Measurements from ENCODE around the gene UBAP1L. TPM values are rescaled to one million over a fixed set of nuclear protein-coding genes. Genes with fewer than 3 reads are reported as not detected.
"Not testable (repeated sequence)": the region's sequence is repeated elsewhere in the genome, so short reads cannot be mapped to it uniquely, and the experiment has no call there.

The UBAP1L gene
- polyA plus RNA-seq, 3 donors from 2014 or later: 0.26 to 0.53 (median 0.43) TPM

DNA sequence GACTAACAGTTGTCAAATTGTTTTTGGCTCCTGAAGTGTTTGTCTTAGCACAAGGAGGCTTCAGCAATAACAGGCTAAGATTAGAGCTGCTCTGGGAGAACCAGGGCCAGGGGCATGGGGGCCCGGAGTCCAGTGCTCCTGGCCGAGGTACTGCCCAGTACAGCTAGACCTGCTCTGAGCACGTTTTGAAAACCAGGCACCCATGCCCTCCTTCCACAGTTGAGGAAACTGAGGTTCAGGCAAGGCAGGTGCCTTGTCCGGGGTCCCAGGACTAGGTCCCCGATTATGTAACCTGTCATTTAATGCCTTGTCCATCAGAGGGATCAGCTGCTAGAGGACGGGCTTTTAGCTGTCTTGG lies 19.3 kb downstream of the UBAP1L start:
- H3K4me3 Mint-ChIP-seq: no peak overlapping the region
- no peak for DNase-seq
- no peaks in the 10 kb centered on the region for H3K27me3 Mint-ChIP-seq (ENCODE audit: low read depth in 3 of 3)
- no peaks in the 10 kb centered on the region for H3K9me3 Mint-ChIP-seq
- H3K27ac Mint-ChIP-seq: no peak overlapping the region
- peaks cover 4 to 16% (median 13%) of the 10 kb centered on the region in 3 donors for H3K36me3 Mint-ChIP-seq
- no peaks in the 10 kb centered on the region for H3K4me1 Mint-ChIP-seq

DNA sequence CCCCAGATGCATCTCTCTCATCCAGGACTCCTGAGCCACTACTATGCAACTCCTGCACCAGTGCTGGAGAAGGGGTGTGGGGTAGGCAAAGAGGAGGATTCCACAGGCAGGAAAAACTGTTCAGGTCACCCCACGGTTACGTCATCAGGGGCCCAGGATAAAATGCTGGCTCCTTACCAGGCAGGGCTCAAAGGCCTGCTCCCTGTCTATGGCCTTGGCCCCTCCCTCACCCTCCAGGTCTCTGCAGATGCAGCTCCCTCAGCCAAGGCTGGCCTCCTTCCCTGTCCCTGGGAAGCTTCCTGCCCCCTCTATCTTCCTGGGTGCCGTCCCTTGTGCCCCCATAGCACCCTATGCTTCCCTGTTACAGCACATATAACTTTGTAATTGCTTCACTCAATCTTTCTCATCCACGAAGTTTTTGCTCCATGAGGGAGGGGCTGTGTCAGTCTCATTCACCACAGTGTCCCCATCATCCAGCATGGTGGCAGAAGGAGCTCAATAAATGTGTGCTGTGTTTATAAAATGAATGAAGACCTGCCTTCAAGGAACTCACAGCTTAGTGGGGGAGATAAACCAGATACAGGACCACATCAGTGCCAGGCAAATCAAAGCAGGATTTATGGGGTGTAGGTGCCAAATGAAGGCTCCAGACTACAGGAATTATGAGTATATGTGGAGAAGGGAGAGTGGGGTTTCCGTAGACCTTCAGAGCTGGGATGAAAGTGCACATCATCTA lies 19.8 kb downstream of the UBAP1L start:
- peaks cover 4 to 13% (median 12%) of the 10 kb centered on the region in 3 donors for H3K36me3 Mint-ChIP-seq
- no peak overlapping the region for H3K27ac Mint-ChIP-seq
- H3K27me3 Mint-ChIP-seq (ENCODE audit: low read depth in 3 of 3): no peaks in the 10 kb centered on the region
- no peaks in the 10 kb centered on the region for H3K4me1 Mint-ChIP-seq
- no peak overlapping the region for H3K4me3 Mint-ChIP-seq
- DNase-seq: no peak
- no peaks in the 10 kb centered on the region for H3K9me3 Mint-ChIP-seq

DNA sequence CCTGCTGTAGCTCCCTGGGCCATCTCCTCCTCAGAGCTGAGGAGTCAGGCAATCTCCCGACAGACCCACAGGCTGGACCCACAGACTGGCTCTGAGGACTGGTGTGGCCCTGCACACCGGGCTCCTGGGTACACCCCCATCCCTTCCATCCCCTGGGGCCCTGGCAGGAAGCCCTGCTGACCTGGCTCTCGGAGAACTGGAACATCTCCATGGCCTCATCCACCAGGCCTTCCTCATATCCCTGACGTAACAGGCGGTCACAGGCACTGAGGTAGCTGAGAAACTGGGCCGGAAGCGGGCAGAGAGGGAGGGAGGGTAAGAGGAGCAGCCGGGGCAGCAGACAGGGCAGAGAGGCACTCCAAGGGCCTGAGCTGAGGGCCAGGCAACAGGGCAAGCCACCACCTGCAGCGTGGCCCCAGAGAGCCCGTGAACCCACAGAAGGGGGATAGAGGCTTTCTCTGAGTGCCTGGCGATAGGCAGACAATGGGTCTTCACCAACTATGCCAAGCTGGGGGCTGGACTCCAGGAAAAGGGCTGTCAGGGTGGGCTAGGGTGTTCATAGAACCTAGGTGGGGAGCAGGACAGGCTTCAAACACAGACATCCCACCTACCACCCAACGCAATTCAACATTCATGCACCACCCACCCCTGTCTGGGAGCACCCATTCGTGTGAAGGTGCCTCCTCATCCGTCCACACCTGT lies 20.6 kb downstream of the UBAP1L start:
- no peak for DNase-seq
- no peaks in the 10 kb centered on the region for H3K27me3 Mint-ChIP-seq (ENCODE audit: low read depth in 3 of 3)
- no peak overlapping the region for H3K4me3 Mint-ChIP-seq
- no peaks in the 10 kb centered on the region for H3K9me3 Mint-ChIP-seq
- no peaks in the 10 kb centered on the region for H3K4me1 Mint-ChIP-seq
- H3K27ac Mint-ChIP-seq: no peak overlapping the region
- H3K36me3 Mint-ChIP-seq: peaks cover 4 to 13% (median 12%) of the 10 kb centered on the region in 3 donors

DNA sequence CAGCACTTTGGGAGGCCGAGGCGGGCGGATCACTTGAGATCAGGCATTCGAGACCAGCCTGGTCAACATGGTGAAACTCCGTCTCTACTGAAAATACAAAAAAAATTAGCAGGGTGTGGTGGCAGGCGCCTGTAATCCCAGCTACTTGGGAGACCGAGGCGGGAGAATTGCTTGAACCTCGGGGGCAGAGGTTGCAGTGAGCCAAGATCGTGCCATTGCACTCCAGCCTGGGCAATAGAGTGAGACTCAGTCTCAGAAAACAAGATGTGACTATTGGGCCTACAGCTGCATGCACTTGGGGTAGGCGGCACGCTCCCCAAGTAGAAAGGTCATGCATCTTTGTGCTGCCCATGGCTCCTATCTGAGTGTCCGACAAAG lies 21.2 kb downstream of the UBAP1L start:
- not testable (repeated sequence) for H3K36me3 Mint-ChIP-seq; H3K27me3 Mint-ChIP-seq (ENCODE audit: low read depth in 3 of 3); H3K4me1 Mint-ChIP-seq; H3K4me3 Mint-ChIP-seq; DNase-seq; H3K9me3 Mint-ChIP-seq; H3K27ac Mint-ChIP-seq

DNA sequence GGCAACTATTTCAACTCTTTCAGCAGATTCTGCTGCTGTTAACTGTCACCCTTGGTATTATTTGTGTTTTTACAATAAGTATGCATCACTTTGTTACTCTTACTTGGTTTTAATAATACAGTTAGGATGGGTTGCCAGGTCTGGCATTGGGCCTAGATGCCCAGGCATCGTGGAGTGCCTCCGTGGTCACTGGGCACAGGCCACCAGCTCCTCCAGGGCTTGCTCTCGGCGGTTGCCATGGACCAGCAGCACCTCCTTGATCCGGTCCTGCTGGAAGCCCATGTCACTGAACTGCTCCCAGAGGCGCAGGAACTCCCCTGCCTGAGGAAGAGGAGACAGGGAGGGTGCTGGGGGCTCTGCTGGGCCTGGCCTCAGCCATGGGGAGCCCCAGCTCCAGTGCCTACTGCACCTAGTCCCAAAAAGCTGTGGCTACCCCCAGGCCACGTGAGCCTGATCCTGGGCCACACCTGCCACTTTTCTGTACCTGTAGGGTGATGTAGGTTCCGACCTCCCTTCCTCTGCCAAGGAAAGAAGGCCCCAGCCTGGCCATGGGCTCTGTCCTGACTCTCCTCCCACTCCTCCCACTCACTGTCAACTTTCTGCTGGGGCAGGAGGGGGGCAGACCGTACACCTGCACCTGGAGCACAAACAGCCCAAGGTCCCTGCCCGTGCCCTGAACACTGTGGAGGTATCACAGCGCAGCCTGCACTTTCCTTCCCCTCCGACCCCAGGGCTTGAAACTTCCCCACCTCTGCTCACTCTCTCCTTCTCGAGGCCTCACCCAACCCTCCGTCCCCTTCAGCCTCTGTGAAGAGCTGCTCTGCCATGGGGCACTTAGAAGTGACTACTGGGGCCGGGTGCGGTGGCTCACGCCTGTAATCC lies 21.8 kb downstream of the UBAP1L start:
- no peak for DNase-seq

DNA sequence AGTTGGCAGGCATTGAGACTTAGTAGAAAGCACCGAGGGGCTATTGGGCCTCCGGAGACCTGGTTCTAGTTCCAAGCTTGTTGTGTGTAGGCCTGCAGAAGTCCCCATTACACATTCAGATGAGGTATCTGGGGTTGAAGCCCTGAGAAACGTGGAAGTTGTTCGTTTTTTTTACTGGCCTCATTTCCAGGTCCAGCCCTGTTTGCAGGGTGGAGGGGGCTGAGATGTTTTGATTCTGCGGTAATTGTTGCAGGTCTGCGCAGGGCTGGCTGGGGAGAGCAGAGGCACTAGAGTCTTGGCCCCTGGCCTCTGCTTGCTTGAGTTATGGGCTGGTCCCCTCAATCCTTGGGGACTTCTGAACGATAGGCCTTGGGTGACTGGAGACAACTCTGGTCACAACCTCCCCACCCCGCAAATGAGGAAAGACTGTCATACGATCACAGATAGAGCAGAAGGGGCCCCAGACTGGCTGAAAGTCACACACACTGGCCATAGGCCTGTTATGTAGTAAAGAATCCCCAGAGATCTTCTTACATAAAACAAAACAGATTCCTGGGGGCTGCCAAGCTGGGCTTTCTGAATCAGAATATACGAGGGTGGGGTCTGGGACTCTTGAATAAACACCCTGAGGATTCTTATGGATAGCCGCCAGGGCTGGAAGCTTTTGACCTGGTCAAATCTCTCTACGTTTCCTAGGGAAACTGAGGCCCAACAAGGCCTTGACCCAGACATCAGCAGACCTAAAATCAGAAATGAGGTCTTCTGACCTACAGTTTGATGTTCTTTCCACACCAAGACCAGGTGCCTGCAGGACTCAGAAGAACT lies 22.8 kb downstream of the UBAP1L start:
- Mint-ChIP-seq H3K36me3 (no peaks in the 10 kb centered on the region), H3K27me3 (ENCODE audit: low read depth in 3 of 3) (peaks cover 0 to 2% (median 0%) of the 10 kb centered on the region in 3 donors), H3K9me3 (no peaks in the 10 kb centered on the region), H3K4me3 (no peak overlapping the region), H3K27ac (no peak overlapping the region), H3K4me1 (no peaks in the 10 kb centered on the region)
- DNase-seq: no peak

More for the DNA sequence above, 21.8 kb downstream of the UBAP1L start:
- Mint-ChIP-seq H3K4me1 (no peaks in the 10 kb centered on the region), H3K27ac (no peak overlapping the region), H3K27me3 (ENCODE audit: low read depth in 3 of 3) (peaks cover 0 to 2% (median 0%) of the 10 kb centered on the region in 3 donors), H3K36me3 (peaks cover 0 to 3% (median 3%) of the 10 kb centered on the region in 3 donors), H3K9me3 (no peaks in the 10 kb centered on the region), H3K4me3 (no peak overlapping the region)

DNA sequence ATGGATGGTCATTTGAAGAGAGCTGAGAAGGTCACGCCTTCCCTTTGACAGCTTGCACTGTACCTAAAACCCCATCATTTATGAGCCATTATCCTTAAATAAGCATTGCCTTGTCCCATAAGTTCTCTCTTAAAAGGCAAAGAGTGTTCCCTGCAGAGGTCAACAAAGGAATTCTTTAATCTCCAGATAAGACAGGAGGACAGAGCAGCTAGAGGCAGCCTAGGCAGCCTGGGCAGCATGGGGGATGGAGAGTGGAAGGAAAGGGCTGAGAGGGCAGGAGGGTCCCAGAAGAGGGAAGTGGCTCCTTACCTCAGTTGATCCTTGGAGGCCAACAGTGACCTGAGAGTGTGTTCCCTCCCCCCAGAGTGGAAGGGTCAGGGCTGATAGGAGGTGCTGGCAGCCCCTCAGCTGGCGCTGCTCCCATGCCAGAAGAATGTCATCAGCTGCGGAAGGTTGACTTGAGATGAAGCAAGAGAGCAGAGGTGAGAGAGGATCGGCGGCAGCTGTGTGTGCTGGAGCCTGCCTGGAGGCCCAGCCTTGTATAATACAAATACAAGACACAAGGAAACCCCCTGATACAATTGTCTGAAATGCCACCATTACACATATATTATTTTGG lies 25.7 kb downstream of the UBAP1L start:
- no peaks in the 10 kb centered on the region for H3K9me3 Mint-ChIP-seq
- no peaks in the 10 kb centered on the region for H3K36me3 Mint-ChIP-seq
- H3K4me1 Mint-ChIP-seq: no peaks in the 10 kb centered on the region
- DNase-seq: no peak
- H3K4me3 Mint-ChIP-seq: no peak overlapping the region
- H3K27ac Mint-ChIP-seq: peak overlapping the region in 1 of 6 donors; percentile 29
- H3K27me3 Mint-ChIP-seq (ENCODE audit: low read depth in 3 of 3): peaks cover 0 to 3% (median 0%) of the 10 kb centered on the region in 3 donors

DNA sequence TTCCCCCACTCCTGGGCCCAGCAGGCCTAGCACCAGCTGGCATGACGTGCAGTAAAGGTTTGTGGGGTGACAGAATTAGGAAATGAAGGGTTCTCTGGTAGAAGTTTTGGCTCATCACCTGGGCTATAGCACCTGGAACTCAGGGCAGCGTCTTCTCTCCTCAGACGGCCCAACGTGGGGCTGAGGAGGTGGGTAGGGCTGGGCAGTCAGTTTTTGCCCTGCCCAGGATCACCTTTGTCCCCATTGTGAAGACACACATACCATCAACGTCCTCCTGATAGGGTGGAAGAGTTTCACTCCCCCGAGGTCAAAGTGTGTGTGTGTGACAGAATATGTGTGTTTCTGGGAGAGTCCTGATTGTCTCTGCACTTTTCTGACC lies 26.4 kb downstream of the UBAP1L start:
- Mint-ChIP-seq H3K36me3 (no peaks in the 10 kb centered on the region), H3K27ac (no peak overlapping the region), H3K27me3 (ENCODE audit: low read depth in 3 of 3) (peaks cover 0 to 7% (median 3%) of the 10 kb centered on the region in 3 donors), H3K9me3 (no peaks in the 10 kb centered on the region), H3K4me1 (no peaks in the 10 kb centered on the region), H3K4me3 (no peak overlapping the region)
- DNase-seq: no peak

DNA sequence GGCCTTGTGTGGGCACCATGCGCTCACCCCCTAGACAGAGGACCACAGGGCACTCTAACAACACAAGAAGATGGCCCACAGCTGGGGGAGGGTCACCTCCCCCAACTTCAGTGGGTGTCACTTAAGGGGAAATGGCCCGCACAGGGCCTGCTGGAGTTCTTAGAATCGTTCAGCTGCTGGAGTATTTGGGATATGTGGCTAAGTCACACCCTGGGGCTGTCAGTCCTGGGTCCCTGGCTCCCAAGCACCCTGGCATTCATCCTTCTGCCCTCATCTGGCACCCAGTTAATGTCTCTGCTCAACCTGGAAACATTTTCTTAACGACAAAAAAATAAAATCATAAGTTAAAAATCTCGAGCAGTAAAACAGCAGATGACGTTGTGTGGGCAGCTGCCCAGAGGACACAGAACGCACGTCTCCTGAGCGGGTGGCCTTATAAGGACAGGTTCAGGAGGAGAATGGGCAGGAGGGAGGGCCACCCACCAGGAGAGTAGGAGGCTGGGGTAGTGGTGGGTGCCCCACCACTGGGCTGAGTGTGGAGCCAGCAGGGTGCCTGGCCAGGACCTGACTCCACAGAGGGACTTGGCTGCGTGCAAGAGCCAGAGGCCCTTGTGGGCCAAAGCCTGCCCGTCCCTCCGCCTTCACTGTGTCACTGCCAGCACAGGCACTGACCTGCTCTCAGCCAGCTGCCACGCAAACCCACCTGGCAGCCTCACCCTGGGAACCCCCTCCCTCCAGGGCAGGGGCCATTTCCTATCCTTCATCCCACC lies 26.9 kb downstream of the UBAP1L start:
- H3K27me3 Mint-ChIP-seq (ENCODE audit: low read depth in 3 of 3): peaks cover under 1 to 7% (median 3%) of the 10 kb centered on the region in 3 donors
- no peak for DNase-seq
- no peak overlapping the region for H3K27ac Mint-ChIP-seq
- H3K4me3 Mint-ChIP-seq: no peak overlapping the region
- no peaks in the 10 kb centered on the region for H3K9me3 Mint-ChIP-seq
- no peaks in the 10 kb centered on the region for H3K36me3 Mint-ChIP-seq
- no peaks in the 10 kb centered on the region for H3K4me1 Mint-ChIP-seq

DNA sequence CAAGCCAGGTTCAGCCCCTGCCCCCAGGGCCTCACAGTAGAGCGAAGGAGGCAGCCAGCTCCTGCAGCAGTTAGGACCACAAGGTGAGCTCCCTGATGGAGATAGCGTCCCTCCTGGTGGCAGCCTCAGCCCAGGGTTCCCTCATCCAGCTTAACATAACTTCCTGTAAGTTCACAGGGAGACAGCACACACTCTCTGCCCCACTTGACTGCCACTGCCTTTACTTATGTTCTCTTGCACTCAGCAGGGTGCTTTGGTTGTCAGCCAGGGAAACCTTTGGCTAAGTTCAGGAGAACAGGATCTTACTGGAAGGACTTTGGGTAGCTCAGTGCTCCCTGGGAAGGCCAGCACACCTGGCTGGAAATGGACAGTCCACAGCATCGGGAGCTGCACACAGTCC lies 27.6 kb downstream of the UBAP1L start:
- no peak for DNase-seq
- no peaks in the 10 kb centered on the region for H3K36me3 Mint-ChIP-seq
- H3K9me3 Mint-ChIP-seq: no peaks in the 10 kb centered on the region
- H3K27me3 Mint-ChIP-seq (ENCODE audit: low read depth in 3 of 3): peaks cover 4 to 10% (median 7%) of the 10 kb centered on the region in 3 donors
- peaks cover 3 to 6% of the 10 kb centered on the region in 2 donors for H3K4me1 Mint-ChIP-seq
- H3K4me3 Mint-ChIP-seq: no peak overlapping the region
- no peak overlapping the region for H3K27ac Mint-ChIP-seq

DNA sequence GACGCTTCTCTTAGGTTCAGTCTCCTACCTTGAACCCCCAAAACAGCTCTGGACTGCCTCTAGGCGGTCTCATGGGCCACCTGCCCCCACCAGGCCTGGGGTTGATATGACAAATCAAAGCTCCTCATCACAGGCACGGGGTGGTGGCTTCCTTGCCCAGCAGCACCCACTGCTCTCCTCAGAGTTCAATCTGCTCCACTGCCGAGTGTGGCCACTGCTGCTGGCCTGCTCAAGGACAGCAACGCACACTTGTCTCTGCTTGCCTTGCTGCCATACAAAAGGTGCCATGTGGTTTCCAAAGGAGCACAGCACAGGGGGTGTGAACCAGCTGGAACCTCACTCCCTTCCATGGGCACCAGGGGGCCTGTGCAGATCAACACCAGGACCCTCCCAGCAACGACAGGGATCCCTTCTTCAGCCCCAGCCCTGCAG lies 28.3 kb downstream of the UBAP1L start:
- Mint-ChIP-seq H3K27me3 (ENCODE audit: low read depth in 3 of 3) (peaks cover 7 to 14% (median 7%) of the 10 kb centered on the region in 3 donors), H3K4me3 (no peak overlapping the region), H3K27ac (no peak overlapping the region), H3K4me1 (peaks cover 3 to 8% of the 10 kb centered on the region in 2 donors), H3K36me3 (no peaks in the 10 kb centered on the region), H3K9me3 (no peaks in the 10 kb centered on the region)
- no peak for DNase-seq

DNA sequence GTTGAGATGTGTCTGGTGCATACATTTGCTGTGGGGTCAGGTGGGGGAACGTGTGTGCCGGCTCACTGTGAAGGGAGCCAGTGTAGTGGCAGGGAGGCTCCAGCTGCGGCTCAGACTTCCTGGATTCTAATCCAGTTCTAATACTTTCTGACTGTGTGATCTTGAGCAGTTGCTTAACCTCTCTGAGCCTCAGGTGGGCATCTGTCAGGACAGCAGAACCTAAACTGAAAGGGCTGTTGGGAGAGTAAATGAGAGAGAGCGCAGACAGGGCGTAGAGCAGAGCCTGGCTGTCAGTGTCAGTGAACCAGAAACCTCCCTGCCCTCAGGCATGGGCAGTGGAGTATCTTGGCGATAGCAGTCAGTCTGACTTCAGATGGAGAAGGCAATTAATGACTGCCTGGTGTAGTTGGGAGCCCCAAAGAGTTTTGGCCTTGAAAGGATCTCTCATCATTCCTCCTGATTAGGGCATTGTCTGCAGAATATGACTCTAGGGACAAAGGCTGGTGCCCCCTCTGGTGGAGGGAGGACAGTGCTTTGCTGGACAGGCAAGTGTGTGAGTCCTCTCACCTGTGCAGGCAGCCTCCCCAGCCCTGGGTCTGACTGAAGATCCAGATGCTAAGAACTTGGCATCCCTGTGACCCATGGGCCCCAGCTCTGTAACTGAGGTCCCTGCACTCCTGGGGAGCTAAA lies 28.9 kb downstream of the UBAP1L start:
- no peak for DNase-seq
- Mint-ChIP-seq H3K36me3 (no peaks in the 10 kb centered on the region), H3K4me3 (no peak overlapping the region)

More for the DNA sequence above, 28.9 kb downstream of the UBAP1L start:
- Mint-ChIP-seq H3K27ac (no peak overlapping the region), H3K9me3 (no peaks in the 10 kb centered on the region), H3K4me1 (peaks cover 3 to 8% of the 10 kb centered on the region in 2 donors), H3K27me3 (ENCODE audit: low read depth in 3 of 3) (peaks cover 7 to 18% (median 7%) of the 10 kb centered on the region in 3 donors)

All from immature natural killer cell (primary cell).